GM12878 (cell line): Measurements from ENCODE around the gene DIPK1A. TPM values are rescaled to one million over a fixed set of nuclear protein-coding genes. Genes with fewer than 3 reads are reported as not detected.
A peak's percentile ranks its signal among the peaks of the same experiment; 100 is the strongest.

Experiments used
- ATAC-seq: fragments of 200-7000 bp; cut with Tn5 transposase; 3 replicates; pipeline ENCODE4 v1.9.1; 2020; ENCODE audit warnings: mild to moderate bottlenecking, moderate library complexity
- BruUV-seq: library from RNA; stranded (reverse); fragments of 400-500 nt; replicated peaks from 2 replicates; lab custom pipeline; 2021; lab: Mats Ljungman, UMichigan
- CTCF ChIA-PET: fragments of 300-600 bp; sonication (Branson Sonifier 250); formaldehyde crosslinking; extraction: SDS; loops from one replicate; lab custom pipeline; 2021; ENCODE audit warnings: inconsistent platforms; lab: Yijun Ruan, JAX
- POLR2A ChIA-PET: fragments of 350-600 bp; formaldehyde crosslinking; extraction: SDS; loops from one replicate; lab custom pipeline; 2021; ENCODE audit warnings: inconsistent platforms; lab: Charles Lee
- RAD21 ChIA-PET: fragments of 300-600 bp; sonication (Branson Sonifier 250); formaldehyde crosslinking; loops from one replicate; lab custom pipeline; 2023; ENCODE audit warnings: antibody characterized with exemption; ENCODE audit not compliant: unreplicated experiment; lab: Charles Lee
- SMC1A ChIA-PET: fragments of 300-600 bp; sonication (Branson Sonifier 250); formaldehyde crosslinking; loops from one replicate; lab custom pipeline; 2023; ENCODE audit not compliant: unreplicated experiment, uncharacterized antibody; lab: Charles Lee
- DNase-seq: peaks from one replicate; pipeline ENCODE4 v3.0.0-alpha.2; 2011; ENCODE audit warnings: low read depth, low spot score
- FAIRE-seq: peaks from 3 replicates; lab custom pipeline; 2011; peaks lifted over from hg19 to GRCh38; lab: Jason Lieb, UNC
- H2AFZ ChIP-seq: 2 replicates; pipeline ENCODE4 v1.6.0; 2011; ENCODE audit warnings: low read depth, low read length, control low read depth; ENCODE audit not compliant: control insufficient read depth
- H3K27ac ChIP-seq: 2 replicates; pipeline ENCODE4 v1.5.1; 2011; ENCODE audit warnings: control low read depth; ENCODE audit not compliant: control insufficient read depth, insufficient read depth
- H3K27me3 ChIP-seq, 2 experiments: replicated peaks in 1 of 2; 2 replicates each; pipeline versions ENCODE4 v1.6.0 to v1.6.1; 2011; ENCODE audit warnings: low read length in 1 of 2; ENCODE audit not compliant: control insufficient read depth in 2 of 2, insufficient read depth in 2 of 2
- H3K36me3 ChIP-seq, 2 experiments: 2 replicates each; pipeline ENCODE4 v1.5.1; 2011; ENCODE audit warnings: low read length in 1 of 2; ENCODE audit not compliant: control insufficient read depth in 2 of 2, insufficient read depth in 2 of 2
- H3K4me1 ChIP-seq: 2 replicates; pipeline ENCODE4 v1.6.1; 2011; ENCODE audit warnings: mild to moderate bottlenecking, low read length, moderate library complexity, mixed read lengths; ENCODE audit not compliant: control insufficient read depth, insufficient read depth
- H3K4me2 ChIP-seq: 2 replicates; pipeline ENCODE4 v1.6.0; 2011; ENCODE audit warnings: control low read depth; ENCODE audit not compliant: control insufficient read depth, insufficient read depth
- H3K4me3 ChIP-seq: fragments of 200-600 bp; sonication (generic); 2 replicates; pipeline ENCODE4 v1.5.1; 2016
- H3K79me2 ChIP-seq: 2 replicates; pipeline ENCODE4 v1.6.0; 2011; ENCODE audit warnings: low read length; ENCODE audit not compliant: control insufficient read depth, insufficient read depth
- H3K9ac ChIP-seq: 2 replicates; pipeline ENCODE4 v1.8.0; 2011; ENCODE audit warnings: low read length, control low read depth, mixed read lengths; ENCODE audit not compliant: control insufficient read depth, insufficient read depth
- H3K9me3 ChIP-seq: replicated peaks from 3 replicates; pipeline ENCODE4 v1.5.1; 2011; ENCODE audit warnings: mild to moderate bottlenecking, low read length; ENCODE audit not compliant: control insufficient read depth, insufficient read depth
- H4K20me1 ChIP-seq: 2 replicates; pipeline ENCODE4 v1.6.0; 2011; ENCODE audit not compliant: control insufficient read depth, insufficient read depth
- ATF3 ChIP-seq: IDR thresholded peaks from 2 replicates; pipeline ENCODE4 v1.6.1; 2011; ENCODE audit warnings: low read depth, mild to moderate bottlenecking, low read length, moderate library complexity, borderline replicate concordance; ENCODE audit errors: extremely low read depth
- ATF7 ChIP-seq: fragments of 450-650 bp; IDR thresholded peaks from 2 replicates; pipeline ENCODE4 v1.6.1; 2016; ENCODE audit warnings: low read depth, mild to moderate bottlenecking
- BHLHE40 ChIP-seq, 2 experiments: fragments of 450-650 bp in 1 of 2; IDR thresholded peaks; 2 replicates each; pipeline ENCODE4 v1.6.1; 2011 to 2017; ENCODE audit warnings: low read depth in 2 of 2, borderline replicate concordance in 1 of 2, improper control_type of control experiment in 1 of 2, low read length in 1 of 2, mild to moderate bottlenecking in 1 of 2
- BRCA1 ChIP-seq: IDR thresholded peaks from 2 replicates; pipeline ENCODE4 v1.6.1; 2011; ENCODE audit warnings: low read depth, low read length, improper control_type of control experiment
- CEBPB ChIP-seq, 2 experiments: fragments of 150-350 bp in 1 of 2; IDR thresholded peaks; 2 replicates each; pipeline ENCODE4 v1.6.1; 2012 to 2014; ENCODE audit warnings: low read depth in 2 of 2, low read length in 2 of 2, borderline replicate concordance in 1 of 2, inconsistent platforms in 1 of 2
- CEBPZ ChIP-seq: fragments of 150-350 bp; IDR thresholded peaks from 2 replicates; pipeline ENCODE4 v1.6.1; 2016; ENCODE audit warnings: low read depth, low read length
- IKZF1 ChIP-seq: fragments of 450-650 bp; conservative IDR thresholded peaks from 2 replicates; pipeline ENCODE4 v1.6.1; 2017; ENCODE audit warnings: antibody characterized with exemption, mild to moderate bottlenecking
- IKZF2 ChIP-seq, 2 experiments: fragments of 450-650 bp; IDR thresholded peaks; 2 replicates each; pipeline ENCODE4 v1.6.1; 2017; ENCODE audit warnings: mild to moderate bottlenecking in 2 of 2, moderate library complexity in 2 of 2
- KAT2A ChIP-seq: conservative IDR thresholded peaks from 2 replicates; pipeline ENCODE4 v1.6.1; 2011; ENCODE audit warnings: low read depth, low read length; ENCODE audit not compliant: control insufficient read depth
- KDM1A ChIP-seq: fragments of 200-600 bp; sonication (generic); IDR thresholded peaks from 2 replicates; pipeline ENCODE4 v1.6.1; 2016; ENCODE audit warnings: borderline replicate concordance
- MTA2 ChIP-seq: fragments of 450-650 bp; IDR thresholded peaks from 2 replicates; pipeline ENCODE4 v1.6.1; 2016; ENCODE audit warnings: low read depth, mild to moderate bottlenecking, moderate library complexity
- MXI1 ChIP-seq: fragments of 150-350 bp; IDR thresholded peaks from 2 replicates; pipeline ENCODE4 v1.6.1; 2011; ENCODE audit warnings: low read depth, mild to moderate bottlenecking, inconsistent platforms, low read length, improper control_type of control experiment
- MYC ChIP-seq: IDR thresholded peaks from 2 replicates; pipeline ENCODE4 v1.6.1; 2011; ENCODE audit warnings: mild to moderate bottlenecking, low read length, moderate library complexity, inconsistent platforms; ENCODE audit not compliant: insufficient read depth, insufficient replicate concordance, insufficient read length, severe bottlenecking
- NBN ChIP-seq: fragments of 450-650 bp; IDR thresholded peaks from 2 replicates; pipeline ENCODE4 v1.6.1; 2016
- NR2C1 ChIP-seq: fragments of 450-650 bp; IDR thresholded peaks from 2 replicates; pipeline ENCODE4 v1.6.1; 2017; ENCODE audit warnings: antibody characterized with exemption, mild to moderate bottlenecking, moderate library complexity
- RCOR1 ChIP-seq: conservative IDR thresholded peaks from 2 replicates; pipeline ENCODE4 v1.6.1; 2012; ENCODE audit warnings: low read depth, low read length, improper control_type of control experiment
- SMARCA5 ChIP-seq: fragments of 450-650 bp; IDR thresholded peaks from 2 replicates; pipeline ENCODE4 v1.6.1; 2017; ENCODE audit warnings: mild to moderate bottlenecking
- ZSCAN29 ChIP-seq: fragments of 450-650 bp; IDR thresholded peaks from 2 replicates; pipeline ENCODE4 v1.6.1; 2017; ENCODE audit warnings: mild to moderate bottlenecking, moderate library complexity
- WGBS: methylation state at CpG from one replicate; pipeline ENCODE4 v1.1.6; 2016; ENCODE audit warnings: low lambda C conversion rate; ENCODE audit not compliant: insufficient replicate concordance, insufficient coverage; ENCODE audit errors: missing lambda C conversion rate; 5-methylcytosine and 5-hydroxymethylcytosine counted together
- in situ Hi-C: fragments of 300-500 bp; cut with MboI; formaldehyde crosslinking; loops from 9 replicates; pipeline ENCODE4 v1.14.3; 2018; ENCODE audit warnings: mixed read lengths
- intact Hi-C: fragments of 100-400 bp; cut with micrococcal nuclease; formaldehyde crosslinking; loops from one replicate; pipeline ENCODE4 v1.14.2; 2022; ENCODE audit not compliant: unreplicated experiment
- polyA plus RNA-seq, 11 experiments: library from polyadenylated mRNA; depleted of rRNA in 4 of 11; unstranded in 6 of 11; stranded (reverse) in 5 of 11; fragments of >200 nt; fragmentation: Nextera tagmentation in 4 of 11; fragmentation: Illumina TruSeq in 1 of 11; extraction: Ambion mirVana in 4 of 11; extraction: Trizol in 1 of 11; gene quantifications; 1 replicate in 1 of 11; 2 replicates in 10 of 11; pipeline versions ENCODE4 v1.2.1 to v1.2.3, GENCODE V29; 2011 to 2016; ENCODE audit warnings: inconsistent platforms in 2 of 11, missing spikeins in 2 of 11, low read depth in 1 of 11
- total RNA-seq, 4 experiments: library from RNA; depleted of rRNA in 3 of 4; stranded (reverse); fragments of >200 nt in 3 of 4; fragmentation: Illumina TruSeq in 1 of 4; extraction: Trizol in 1 of 4; gene quantifications; 2 replicates each; pipeline versions ENCODE4 v1.2.1 to v1.2.3, GENCODE V29; 2013 to 2021

Gene DIPK1A
- total and polyA plus RNA-seq, 10 of the 15 experiments (the other 5 are each of a cell fraction or from before 2014, with no cell fraction given), result 4.9 to 15.0 (median 9.7) TPM

- Histone ChIP-seq H3K36me3 (no peaks in the 10 kb centered on the region), H4K20me1 (no peaks in the 10 kb centered on the region), H2AFZ (peak overlapping the region; percentile 41; the same call in 1 of the 2 replicates), H3K27me3 (no peaks in the 10 kb centered on the region), H3K27ac (peak overlapping the region; percentile 89), H3K4me1 (peaks cover 50% of the 10 kb centered on the region), H3K4me3 (0 out of 2 replicates have a peak overlapping the region, but pooled peaks have one; percentile 58), H3K9me3 (no peaks in the 10 kb centered on the region), H3K9ac (no peak overlapping the region; the same call in 1 of the 2 replicates), H3K4me2 (peak overlapping the region; percentile 28; the same call in 1 of the 2 replicates), H3K79me2 (no peaks in the 10 kb centered on the region)
- peak; percentile 96 for FAIRE-seq
- RAD21 ChIA-PET, result interaction anchor here (0.8 to 9.5 kb wide), 16 partner anchors 8 to 729 kb away, joined by 3 to 204 read pairs (median 6); partner anchors contain the start of genes DIPK1A and MTF2
- intact Hi-C loops, result no loop called here
- DNase-seq, result peak; percentile 97
- SMC1A ChIA-PET, result interaction anchor here (0.7 to 10.8 kb wide), 18 partner anchors 9 to 116 kb away, joined by 3 to 253 read pairs (median 4); partner anchors contain the start of gene DIPK1A
- ATAC-seq, result peak; percentile 76
- POLR2A ChIA-PET, result interaction anchor here (0.5 to 7.3 kb wide), 14 partner anchors 9 to 438 kb away, joined by 3 to 103 read pairs (median 4); partner anchors contain the start of genes DIPK1A and MTF2
- WGBS, result under 1% methylated on average over 7 of the region's 7 CpGs
- in situ Hi-C loops, result no loop called here
- CTCF ChIA-PET, result interaction anchor here (0.5 to 7.6 kb wide), 14 partner anchors 8 to 385 kb away, joined by 3 to 109 read pairs (median 4); partner anchors contain the start of gene DIPK1A
- no TSS peak for BruUV-seq
- TF ChIP-seq MXI1 (peak; percentile 34; the same call in 1 of the 2 replicates), IKZF2 (IDR thresholded peaks at IDR 0.05) (peak; percentile 98), KAT2A (no peak), BHLHE40 (IDR thresholded peaks at IDR 0.05; ENCODE audit: borderline replicate concordance in 1 of 2, low read depth in 2 of 2, low read length in 1 of 2) (peak; percentile 97 to 98), MTA2 (peak; percentile 92), CEBPB (IDR thresholded peaks at IDR 0.05; ENCODE audit: borderline replicate concordance in 1 of 2, low read depth in 2 of 2, low read length in 2 of 2) (0 out of 4 replicates have a peak, but pooled peaks of 1 of the 2 experiments have one; percentile 78), ZSCAN29 (no peak), ATF7 (peak; percentile 70), CEBPZ (no peak), SMARCA5 (0 out of 2 replicates have a peak, but pooled peaks have one; percentile 3), IKZF1 (peak; percentile 96), MYC (no peak), RCOR1 (peak; percentile 81; the same call in 1 of the 2 replicates), NBN (peak; percentile 93), BRCA1 (no peak), KDM1A (no peak), NR2C1 (no peak), ATF3 (peak; percentile 49; the same call in 1 of the 2 replicates)
These were observed 14.4 kb upstream of the DIPK1A start for GRCh38 chr1:92975551-92976232.
